Neural progenitor cell (in vitro differentiated cells): ENCODE data around the gene PPAT.

Experiments
- CTCF ChIP-seq: fragments of 200-600 bp; sonication (generic); IDR thresholded peaks from 2 replicates; pipeline ENCODE4 v1.5.1; 2017; ENCODE audit warnings: antibody characterized with exemption, mild to moderate bottlenecking
- EZH2phosphoT487 ChIP-seq: fragments of 200-600 bp; sonication (generic); IDR thresholded peaks from 2 replicates; pipeline ENCODE4 v1.6.1; 2017; ENCODE audit warnings: antibody characterized with exemption

DNA sequence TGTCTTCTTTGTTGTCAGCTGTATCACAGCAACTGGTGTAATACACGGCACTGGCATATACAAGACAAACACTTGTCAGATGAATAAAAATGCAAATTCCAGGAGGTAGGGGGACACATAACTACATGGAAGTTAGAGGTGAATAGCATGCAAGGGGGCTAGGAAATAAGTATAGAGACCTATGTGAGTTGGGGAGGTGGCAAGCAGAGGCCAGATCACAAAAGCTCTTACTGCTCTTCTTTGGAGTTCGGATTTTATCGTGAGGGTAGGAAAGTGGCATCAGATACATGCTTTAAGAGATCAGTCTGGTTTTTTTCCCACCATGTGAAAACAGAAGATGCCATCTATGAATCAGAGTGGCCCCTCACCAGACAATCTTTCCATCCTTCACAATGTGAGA is 29.2 kb upstream of the PPAT start:
- TF ChIP-seq CTCF (no peak), EZH2phosphoT487 (no peak)
